Keratinocyte (primary cell): ENCODE measurements around the gene HMCN2.

Experiments used
- EZH2 ChIP-seq: IDR thresholded peaks from one replicate; pipeline ENCODE4 v1.6.1; 2012; ENCODE audit warnings: inconsistent platforms, mild to moderate bottlenecking, low read length, moderate library complexity
- TF ChIP-seq, protein P1 (sequence below), 3 experiments: IDR thresholded peaks in 1 of 3; conservative IDR thresholded peaks in 1 of 3; optimal IDR thresholded peaks in 1 of 3; 2 replicates in 2 of 3; 3 replicates in 1 of 3; pipeline versions ENCODE3 to v1.5.1; 2011; ENCODE audit warnings: low read length in 3 of 3, mild to moderate bottlenecking in 3 of 3, moderate library complexity in 2 of 3, control low read depth in 1 of 3, inconsistent platforms in 1 of 3; ENCODE audit not compliant: insufficient read depth in 2 of 3; ENCODE audit errors: extremely low read depth in 1 of 3

DNA sequence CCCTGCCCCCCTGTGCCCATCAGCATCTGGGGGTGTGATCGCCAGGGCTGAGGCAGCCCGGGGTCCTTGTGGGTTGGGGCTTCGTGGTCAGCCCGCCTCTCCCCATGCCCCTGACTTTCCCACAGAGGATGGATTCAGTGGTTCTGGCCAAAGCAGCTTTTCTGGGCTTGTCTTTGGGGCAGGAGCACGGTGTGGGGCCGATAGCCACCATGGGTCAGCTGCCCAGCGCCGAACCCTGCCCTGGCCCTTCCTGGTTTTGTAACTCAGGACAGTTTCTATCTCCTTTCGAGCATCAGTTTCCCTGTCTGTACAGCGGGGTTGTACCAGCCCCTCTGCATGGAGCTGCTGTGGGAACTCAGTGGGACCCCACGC is 77.1 kb downstream of the HMCN2 start:
- TF ChIP-seq, protein P1, sequence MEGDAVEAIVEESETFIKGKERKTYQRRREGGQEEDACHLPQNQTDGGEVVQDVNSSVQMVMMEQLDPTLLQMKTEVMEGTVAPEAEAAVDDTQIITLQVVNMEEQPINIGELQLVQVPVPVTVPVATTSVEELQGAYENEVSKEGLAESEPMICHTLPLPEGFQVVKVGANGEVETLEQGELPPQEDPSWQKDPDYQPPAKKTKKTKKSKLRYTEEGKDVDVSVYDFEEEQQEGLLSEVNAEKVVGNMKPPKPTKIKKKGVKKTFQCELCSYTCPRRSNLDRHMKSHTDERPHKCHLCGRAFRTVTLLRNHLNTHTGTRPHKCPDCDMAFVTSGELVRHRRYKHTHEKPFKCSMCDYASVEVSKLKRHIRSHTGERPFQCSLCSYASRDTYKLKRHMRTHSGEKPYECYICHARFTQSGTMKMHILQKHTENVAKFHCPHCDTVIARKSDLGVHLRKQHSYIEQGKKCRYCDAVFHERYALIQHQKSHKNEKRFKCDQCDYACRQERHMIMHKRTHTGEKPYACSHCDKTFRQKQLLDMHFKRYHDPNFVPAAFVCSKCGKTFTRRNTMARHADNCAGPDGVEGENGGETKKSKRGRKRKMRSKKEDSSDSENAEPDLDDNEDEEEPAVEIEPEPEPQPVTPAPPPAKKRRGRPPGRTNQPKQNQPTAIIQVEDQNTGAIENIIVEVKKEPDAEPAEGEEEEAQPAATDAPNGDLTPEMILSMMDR (optimal IDR thresholded peaks at IDR 0.05 in 1 of 3, IDR thresholded peaks at IDR 0.05 in 1 of 3, conservative IDR thresholded peaks at IDR 0.05 in 1 of 3; ENCODE audit: extremely low read depth in 1 of 3, insufficient read depth in 2 of 3, low read length in 3 of 3): no peak
- no peak for TF ChIP-seq EZH2
